ENCODE results near the gene RPL3. TPM values are rescaled to one million over a fixed set of nuclear protein-coding genes. Genes with fewer than 3 reads are reported as not detected.

The RPL3 gene
- total and polyA plus RNA-seq, 4 donors: 1,521 to 2,749 (median 1,961) TPM

DNA sequence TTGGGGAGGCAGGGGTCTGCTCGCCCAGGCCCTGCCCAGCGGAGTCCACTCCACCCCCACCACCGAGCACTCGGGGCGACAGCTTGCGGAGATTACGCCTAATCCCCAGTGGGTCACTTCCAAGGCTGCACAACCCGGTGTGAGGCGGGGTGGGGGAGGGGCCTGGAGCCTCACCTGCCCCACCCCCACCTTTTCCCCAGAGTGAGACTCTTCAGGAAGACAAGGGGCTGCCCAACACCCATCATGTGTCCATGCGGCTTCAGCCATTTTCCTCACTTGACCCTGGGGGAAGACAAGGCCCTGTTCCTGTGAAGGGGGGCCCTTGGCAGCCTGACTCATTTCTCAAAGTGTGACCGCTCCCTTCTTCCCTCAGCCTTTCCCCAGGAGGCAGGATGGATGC, 42.8 kb upstream of the RPL3 start:
- Histone ChIP-seq H3K27ac (ENCODE audit: low read depth in 1 of 2, low read length in 1 of 2) (no peak overlapping the region), H3K9ac (ENCODE audit: insufficient read depth in 1 of 2, low read length in 2 of 2) (no peak overlapping the region), H3K27me3 (ENCODE audit: control insufficient read depth in 3 of 3, insufficient read depth in 3 of 3, low read length in 2 of 3) (no peaks in the 10 kb centered on the region), H3K9me3 (ENCODE audit: control insufficient read depth in 4 of 4, insufficient read depth in 3 of 4, low read length in 3 of 4) (no peaks in the 10 kb centered on the region), H3K4me3 (no peak overlapping the region), H3K4me1 (ENCODE audit: control insufficient read depth in 5 of 5, insufficient read depth in 5 of 5, low read length in 5 of 5) (peaks cover 0 to 22% (median 6%) of the 10 kb centered on the region in 5 donors), H3K36me3 (ENCODE audit: control insufficient read depth in 4 of 4, insufficient read depth in 4 of 4, low read length in 4 of 4) (no peaks in the 10 kb centered on the region)
- ATAC-seq (ENCODE audit: insufficient read depth, low FRiP score) (no peak), DNase-seq (no peak)
- TF ChIP-seq, protein P1, sequence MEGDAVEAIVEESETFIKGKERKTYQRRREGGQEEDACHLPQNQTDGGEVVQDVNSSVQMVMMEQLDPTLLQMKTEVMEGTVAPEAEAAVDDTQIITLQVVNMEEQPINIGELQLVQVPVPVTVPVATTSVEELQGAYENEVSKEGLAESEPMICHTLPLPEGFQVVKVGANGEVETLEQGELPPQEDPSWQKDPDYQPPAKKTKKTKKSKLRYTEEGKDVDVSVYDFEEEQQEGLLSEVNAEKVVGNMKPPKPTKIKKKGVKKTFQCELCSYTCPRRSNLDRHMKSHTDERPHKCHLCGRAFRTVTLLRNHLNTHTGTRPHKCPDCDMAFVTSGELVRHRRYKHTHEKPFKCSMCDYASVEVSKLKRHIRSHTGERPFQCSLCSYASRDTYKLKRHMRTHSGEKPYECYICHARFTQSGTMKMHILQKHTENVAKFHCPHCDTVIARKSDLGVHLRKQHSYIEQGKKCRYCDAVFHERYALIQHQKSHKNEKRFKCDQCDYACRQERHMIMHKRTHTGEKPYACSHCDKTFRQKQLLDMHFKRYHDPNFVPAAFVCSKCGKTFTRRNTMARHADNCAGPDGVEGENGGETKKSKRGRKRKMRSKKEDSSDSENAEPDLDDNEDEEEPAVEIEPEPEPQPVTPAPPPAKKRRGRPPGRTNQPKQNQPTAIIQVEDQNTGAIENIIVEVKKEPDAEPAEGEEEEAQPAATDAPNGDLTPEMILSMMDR (IDR thresholded peaks at IDR 0.05; ENCODE audit: control extremely low read depth, extremely low read depth): no peak
- 75 to 85% methylated on average over 11 of the region's 11 CpGs for WGBS, 2 donors

DNA sequence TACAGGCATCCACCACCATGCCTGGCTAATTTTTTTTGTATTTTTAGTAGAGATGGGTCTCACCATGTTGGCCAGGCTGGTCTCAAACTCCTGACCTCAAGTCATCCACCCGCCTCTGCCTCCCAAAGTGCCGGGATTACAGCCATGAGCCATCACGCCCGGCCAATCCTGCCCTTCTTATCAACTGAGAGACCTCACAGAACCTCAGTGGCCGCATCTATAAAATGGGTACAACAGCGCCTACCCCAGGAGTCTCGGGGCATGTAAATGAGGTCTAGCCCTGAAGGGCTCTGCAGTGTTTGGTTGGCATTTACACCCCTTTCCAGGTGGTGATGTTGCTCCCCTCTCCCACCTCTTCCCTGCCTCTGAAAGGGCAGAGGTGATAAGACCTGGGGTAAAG, 42.1 kb upstream of the RPL3 start:
- Histone ChIP-seq H3K4me1 (ENCODE audit: control insufficient read depth in 5 of 5, insufficient read depth in 5 of 5, low read length in 5 of 5) (peaks cover 0 to 22% (median 6%) of the 10 kb centered on the region in 5 donors), H3K27me3 (ENCODE audit: control insufficient read depth in 3 of 3, insufficient read depth in 3 of 3, low read length in 2 of 3) (no peaks in the 10 kb centered on the region), H3K9ac (ENCODE audit: insufficient read depth in 1 of 2, low read length in 2 of 2) (no peak overlapping the region), H3K9me3 (ENCODE audit: control insufficient read depth in 4 of 4, insufficient read depth in 3 of 4, low read length in 3 of 4) (no peaks in the 10 kb centered on the region), H3K36me3 (ENCODE audit: control insufficient read depth in 4 of 4, insufficient read depth in 4 of 4, low read length in 4 of 4) (no peaks in the 10 kb centered on the region), H3K27ac (ENCODE audit: low read depth in 1 of 2, low read length in 1 of 2) (no peak overlapping the region), H3K4me3 (no peak overlapping the region)
- ATAC-seq (ENCODE audit: insufficient read depth, low FRiP score) (no peak), DNase-seq (no peak)
- WGBS, 2 donors: 88 to 92% methylated on average over 7 of the region's 7 CpGs
- TF ChIP-seq, protein P1 (IDR thresholded peaks at IDR 0.05; ENCODE audit: control extremely low read depth, extremely low read depth): no peak

DNA sequence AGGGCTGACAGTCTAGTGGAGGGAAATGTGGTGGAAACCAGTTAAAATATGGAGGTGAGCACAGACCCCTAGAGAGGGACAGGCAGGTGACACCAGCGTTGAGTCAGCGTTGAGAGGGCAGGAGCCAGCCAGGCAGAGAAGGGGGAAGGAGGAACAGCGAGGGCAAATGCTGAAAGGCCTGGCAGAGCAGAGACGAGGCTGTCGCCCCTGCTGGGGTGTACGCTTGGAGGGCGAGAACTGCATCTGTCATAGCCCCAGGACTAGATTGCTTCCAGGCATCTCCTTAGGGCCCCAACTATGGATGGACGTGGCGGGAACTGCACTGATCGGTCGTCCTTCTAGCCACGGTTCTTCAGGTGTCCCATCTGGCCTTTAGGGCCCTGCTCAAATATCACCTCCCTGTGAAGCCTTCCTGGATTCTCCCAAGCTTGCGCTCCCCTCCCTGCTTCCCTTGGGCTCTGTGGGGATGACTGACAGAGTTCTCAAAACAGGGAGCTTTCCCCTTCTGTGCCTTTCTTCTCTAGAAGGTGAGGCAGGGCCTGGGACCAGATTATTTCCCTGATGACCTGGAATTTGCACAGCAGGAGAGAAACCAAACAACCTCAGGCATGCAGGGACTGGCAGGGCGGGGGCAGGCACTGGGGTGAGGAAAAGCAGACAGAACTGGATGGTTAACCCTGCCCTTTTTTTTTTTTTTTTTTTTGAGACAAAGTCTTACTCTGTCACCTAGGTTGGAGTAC, 41.4 kb upstream of the RPL3 start:
- Histone ChIP-seq H3K4me1 (ENCODE audit: control insufficient read depth in 5 of 5, insufficient read depth in 5 of 5, low read length in 5 of 5) (peaks cover 0 to 22% (median 6%) of the 10 kb centered on the region in 5 donors), H3K9me3 (ENCODE audit: control insufficient read depth in 4 of 4, insufficient read depth in 3 of 4, low read length in 3 of 4) (no peaks in the 10 kb centered on the region), H3K4me3 (no peak overlapping the region), H3K27ac (ENCODE audit: low read depth in 1 of 2, low read length in 1 of 2) (no peak overlapping the region), H3K9ac (ENCODE audit: insufficient read depth in 1 of 2, low read length in 2 of 2) (no peak overlapping the region), H3K27me3 (ENCODE audit: control insufficient read depth in 3 of 3, insufficient read depth in 3 of 3, low read length in 2 of 3) (no peaks in the 10 kb centered on the region), H3K36me3 (ENCODE audit: control insufficient read depth in 4 of 4, insufficient read depth in 4 of 4, low read length in 4 of 4) (no peaks in the 10 kb centered on the region)
- ATAC-seq (ENCODE audit: insufficient read depth, low FRiP score) (no peak), DNase-seq (no peak)
- TF ChIP-seq, protein P1 (IDR thresholded peaks at IDR 0.05; ENCODE audit: control extremely low read depth, extremely low read depth): no peak
- 77 to 79% methylated on average over 14 of the region's 14 CpGs for WGBS, 2 donors

Measured in lung (tissue), 12 donors.